Prostate gland (tissue), 2 donors: ENCODE measurements around the gene SLC6A11.

ENCODE experiments used
- CTCF ChIP-seq, 4 experiments: fragments of 200-600 bp in 2 of 4; fragments of 450-650 bp in 2 of 4; sonication (generic) in 2 of 4; IDR thresholded peaks; 1 replicate in 3 of 4; 2 replicates in 1 of 4; pipeline ENCODE4 v1.5.1; 2016 to 2019; ENCODE audit warnings: antibody characterized with exemption in 4 of 4, mild to moderate bottlenecking in 2 of 4, moderate library complexity in 2 of 4
- POLR2A ChIP-seq: fragments of 450-650 bp; IDR thresholded peaks from one replicate; pipeline ENCODE4 v1.6.1; 2016; ENCODE audit warnings: antibody characterized with exemption, mild to moderate bottlenecking

- TF ChIP-seq CTCF (IDR thresholded peaks at IDR 0.05) (no peak), POLR2A (no peak)
Observed at GRCh38 chr3:10823516-10823818, 7.4 kb downstream of the SLC6A11 start.
